CD4-positive, CD25-positive, alpha-beta regulatory T cell (primary cell): ENCODE measurements around the gene ANKRD11. TPM values are rescaled to one million over a fixed set of nuclear protein-coding genes. Genes with fewer than 3 reads are reported as not detected.

Source experiments
- ATAC-seq, 2 donors: fragments of 150-1000 bp; cut with Tn5 transposase; one replicate each; pipeline ENCODE4 v1.10.0; 2021; ENCODE audit warnings: low read depth in 2 of 2, moderate number of reproducible peaks in 2 of 2, moderate library complexity in 1 of 2
- DNase-seq, 3 donors: peaks; one replicate each; pipeline versions ENCODE4 v3.0.0 to v3.0.0-alpha.2; 2012 to 2022; ENCODE audit warnings: mixed read lengths in 1 of 3
- H3K27ac ChIP-seq: one replicate; pipeline ENCODE4 v1.7.0; 2013; ENCODE audit warnings: mild to moderate bottlenecking, low read length; ENCODE audit not compliant: insufficient read depth, poor library complexity, severe bottlenecking
- H3K27me3 ChIP-seq: one replicate; pipeline ENCODE4 v1.7.0; 2013; ENCODE audit warnings: low read length; ENCODE audit not compliant: control insufficient read depth, insufficient read depth
- H3K36me3 ChIP-seq: one replicate; pipeline ENCODE4 v1.7.0; 2013; ENCODE audit warnings: mild to moderate bottlenecking, low read length, moderate library complexity; ENCODE audit not compliant: control insufficient read depth, insufficient read depth
- H3K4me1 ChIP-seq: 2 replicates; pipeline ENCODE4 v1.7.0; 2013; ENCODE audit warnings: mild to moderate bottlenecking, low read length; ENCODE audit not compliant: insufficient read depth, control insufficient read depth, poor library complexity, severe bottlenecking
- H3K4me3 ChIP-seq: one replicate; pipeline ENCODE4 v1.7.0; 2013; ENCODE audit warnings: low read depth, mild to moderate bottlenecking, low read length, moderate library complexity
- H3K9me3 ChIP-seq, 2 experiments: 1 replicate in 1 of 2; 2 replicates in 1 of 2; pipeline ENCODE4 v1.7.0; 2013; ENCODE audit warnings: low read length in 2 of 2, mild to moderate bottlenecking in 1 of 2, moderate library complexity in 1 of 2; ENCODE audit not compliant: control insufficient read depth in 2 of 2
- H3K27ac Mint-ChIP-seq, 3 donors: one replicate each; pipeline ENCODE4 v1.8.0; 2020 to 2022; ENCODE audit warnings: mild to moderate bottlenecking in 3 of 3, mixed read lengths in 3 of 3, moderate library complexity in 2 of 3
- H3K27me3 Mint-ChIP-seq: one replicate; pipeline ENCODE4 v1.8.0; 2022; ENCODE audit warnings: mild to moderate bottlenecking, mixed read lengths
- H3K36me3 Mint-ChIP-seq: one replicate; pipeline ENCODE4 v1.8.0; 2020; ENCODE audit warnings: mixed read lengths
- H3K4me1 Mint-ChIP-seq, 4 donors: one replicate each; pipeline ENCODE4 v1.8.0; 2020 to 2022; ENCODE audit warnings: mixed read lengths in 4 of 4, mild to moderate bottlenecking in 1 of 4
- H3K4me3 Mint-ChIP-seq, 4 donors: one replicate each; pipeline ENCODE4 v1.8.0; 2020 to 2022; ENCODE audit warnings: mild to moderate bottlenecking in 4 of 4, mixed read lengths in 4 of 4, moderate library complexity in 3 of 4
- H3K9me3 Mint-ChIP-seq, 7 donors: one replicate each; pipeline ENCODE4 v1.8.0; 2020 to 2022; ENCODE audit warnings: mixed read lengths in 7 of 7, mild to moderate bottlenecking in 3 of 7, moderate library complexity in 2 of 7
- polyA plus RNA-seq, 4 donors: library from polyadenylated mRNA; unstranded; fragments of 300-500 nt; fragmentation: Illumina TruSeq; gene quantifications; one replicate each; pipeline ENCODE4 v1.2.3, GENCODE V29; 2021
- total RNA-seq: library from RNA; stranded (reverse); gene quantifications from one replicate; pipeline ENCODE4 v1.2.3, GENCODE V29; 2022

Gene ANKRD11
- total and polyA plus RNA-seq, 5 donors from 2014 or later: 8.7 to 323 (median 18.6) TPM

- H3K4me1 ChIP-seq: peaks cover 64% of the 10 kb centered on the region
- no peaks in the 10 kb centered on the region for H3K9me3 ChIP-seq
- Mint-ChIP-seq H3K27ac (no peak overlapping the region), H3K36me3 (peaks cover 6% of the 10 kb centered on the region), H3K9me3 (no peaks in the 10 kb centered on the region), H3K4me3 (no peak overlapping the region), H3K27me3 (no peaks in the 10 kb centered on the region), H3K4me1 (peaks cover 22 to 86% (median 52%) of the 10 kb centered on the region in 4 donors)
- H3K27me3 ChIP-seq: no peaks in the 10 kb centered on the region
- DNase-seq (no peak), ATAC-seq (no peak)
- peaks cover 6% of the 10 kb centered on the region for H3K36me3 ChIP-seq
- H3K27ac ChIP-seq: no peak overlapping the region
- H3K4me3 ChIP-seq: no peak overlapping the region
Observed at GRCh38 chr16:89400740-89401139, 89.6 kb downstream of the ANKRD11 start.

- peaks cover 10% of the 10 kb centered on the region for H3K36me3 ChIP-seq
- ATAC-seq (no peak), DNase-seq (no peak)
- H3K27ac ChIP-seq: no peak overlapping the region
- Mint-ChIP-seq H3K4me3 (peak overlapping the region in 3 of 4 donors; percentile 52 to 67 (median 54)), H3K4me1 (peaks cover 19 to 86% (median 53%) of the 10 kb centered on the region in 4 donors), H3K9me3 (no peaks in the 10 kb centered on the region), H3K27me3 (no peaks in the 10 kb centered on the region), H3K27ac (peak overlapping the region; percentile 47 to 82 (median 80)), H3K36me3 (peaks cover 8% of the 10 kb centered on the region)
- H3K4me3 ChIP-seq: peak overlapping the region; percentile 0
- no peaks in the 10 kb centered on the region for H3K27me3 ChIP-seq
- peaks cover 46% of the 10 kb centered on the region for H3K4me1 ChIP-seq
- no peaks in the 10 kb centered on the region for H3K9me3 ChIP-seq
Observed at GRCh38 chr16:89398924-89399323, 91.4 kb downstream of the ANKRD11 start.

GRCh38 chr16:89397331-89397861 lies 93.0 kb downstream of the ANKRD11 start:
- no peaks in the 10 kb centered on the region for H3K9me3 Mint-ChIP-seq
- peak overlapping the region in 2 of 3 donors; percentile 35 to 65 for H3K27ac Mint-ChIP-seq
- H3K4me3 ChIP-seq: no peak overlapping the region
- H3K36me3 ChIP-seq: peaks cover 14% of the 10 kb centered on the region
- DNase-seq (no peak), ATAC-seq (no peak)
- H3K27me3 ChIP-seq: no peaks in the 10 kb centered on the region
- H3K27me3 Mint-ChIP-seq: no peaks in the 10 kb centered on the region
- peak overlapping the region in 1 of 4 donors; percentile 21 for H3K4me3 Mint-ChIP-seq
- peak overlapping the region; percentile 37 for H3K27ac ChIP-seq
- peaks cover 11% of the 10 kb centered on the region for H3K36me3 Mint-ChIP-seq
- H3K9me3 ChIP-seq: no peaks in the 10 kb centered on the region
- peaks cover 31% of the 10 kb centered on the region for H3K4me1 ChIP-seq
- peaks cover 9 to 84% (median 50%) of the 10 kb centered on the region in 4 donors for H3K4me1 Mint-ChIP-seq

- H3K4me1 Mint-ChIP-seq: peaks cover 13 to 84% (median 50%) of the 10 kb centered on the region in 4 donors
- H3K9me3 ChIP-seq: no peaks in the 10 kb centered on the region
- H3K36me3 Mint-ChIP-seq: peaks cover 11% of the 10 kb centered on the region
- ATAC-seq: no peak
- H3K27ac Mint-ChIP-seq: peak overlapping the region in 1 of 3 donors; percentile 35
- no peaks in the 10 kb centered on the region for H3K9me3 Mint-ChIP-seq
- H3K4me3 ChIP-seq: no peak overlapping the region
- no peaks in the 10 kb centered on the region for H3K27me3 ChIP-seq
- no peaks in the 10 kb centered on the region for H3K27me3 Mint-ChIP-seq
- DNase-seq: no peak
- H3K36me3 ChIP-seq: peaks cover 18% of the 10 kb centered on the region
- no peak overlapping the region for H3K4me3 Mint-ChIP-seq
- H3K4me1 ChIP-seq: peaks cover 24% of the 10 kb centered on the region
- H3K27ac ChIP-seq: no peak overlapping the region
Observed at GRCh38 chr16:89396156-89396555, 94.2 kb downstream of the ANKRD11 start.

- Mint-ChIP-seq H3K27ac (peak overlapping the region in 1 of 3 donors; percentile 75), H3K9me3 (no peaks in the 10 kb centered on the region), H3K36me3 (peaks cover 11% of the 10 kb centered on the region), H3K27me3 (no peaks in the 10 kb centered on the region), H3K4me3 (peak overlapping the region in 1 of 4 donors; percentile 41), H3K4me1 (peaks cover 13 to 82% (median 47%) of the 10 kb centered on the region in 4 donors)
- peaks cover 24% of the 10 kb centered on the region for H3K4me1 ChIP-seq
- H3K36me3 ChIP-seq: peaks cover 21% of the 10 kb centered on the region
- no peaks in the 10 kb centered on the region for H3K9me3 ChIP-seq
- no peak for DNase-seq
- ATAC-seq: no peak
- no peak overlapping the region for H3K4me3 ChIP-seq
- H3K27ac ChIP-seq: no peak overlapping the region
- no peaks in the 10 kb centered on the region for H3K27me3 ChIP-seq
Observed at GRCh38 chr16:89395150-89396142, 94.9 kb downstream of the ANKRD11 start.

GRCh38 chr16:89393738-89394406 lies 96.5 kb downstream of the ANKRD11 start:
- Histone ChIP-seq H3K27ac (no peak overlapping the region), H3K4me1 (peaks cover 16% of the 10 kb centered on the region), H3K9me3 (no peaks in the 10 kb centered on the region), H3K4me3 (no peak overlapping the region), H3K36me3 (peaks cover 19% of the 10 kb centered on the region), H3K27me3 (no peaks in the 10 kb centered on the region)
- ATAC-seq (no peak), DNase-seq (no peak)
- Mint-ChIP-seq H3K4me3 (no peak overlapping the region), H3K36me3 (peaks cover 13% of the 10 kb centered on the region), H3K27me3 (no peaks in the 10 kb centered on the region), H3K27ac (peak overlapping the region in 2 of 3 donors; percentile 28 to 52), H3K9me3 (peaks cover 0 to 2% (median 0%) of the 10 kb centered on the region in 7 donors), H3K4me1 (peaks cover 13 to 87% (median 46%) of the 10 kb centered on the region in 4 donors)

GRCh38 chr16:89392881-89393737 lies 97.3 kb downstream of the ANKRD11 start:
- Histone ChIP-seq H3K27me3 (no peaks in the 10 kb centered on the region), H3K9me3 (no peaks in the 10 kb centered on the region), H3K4me3 (no peak overlapping the region), H3K27ac (no peak overlapping the region), H3K36me3 (peaks cover 19% of the 10 kb centered on the region), H3K4me1 (peaks cover 15% of the 10 kb centered on the region)
- H3K36me3 Mint-ChIP-seq: peaks cover 12% of the 10 kb centered on the region
- ATAC-seq (no peak), DNase-seq (no peak)
- peak overlapping the region; percentile 15 to 78 (median 52) for H3K27ac Mint-ChIP-seq
- H3K27me3 Mint-ChIP-seq: no peaks in the 10 kb centered on the region
- H3K4me3 Mint-ChIP-seq: peak overlapping the region in 2 of 4 donors; percentile 38 to 52
- H3K4me1 Mint-ChIP-seq: peaks cover 15 to 87% (median 46%) of the 10 kb centered on the region in 4 donors
- H3K9me3 Mint-ChIP-seq: peaks cover 0 to 2% (median 0%) of the 10 kb centered on the region in 7 donors
